Gastrocnemius medialis (tissue), 4 donors: Measurements from ENCODE around the gene FAM53A. TPM values are rescaled to one million over a fixed set of nuclear protein-coding genes. Genes with fewer than 3 reads are reported as not detected.
"Not testable (repeated sequence)": the region's sequence is repeated elsewhere in the genome, so short reads cannot be mapped to it uniquely, and the experiment has no call there.

ENCODE experiments used
- ATAC-seq, 2 donors: fragments of 150-250 bp; one replicate each; pipeline ENCODE4 v1.9.1; 2016
- DNase-seq, 2 donors: peaks; one replicate each; pipeline ENCODE4 v3.0.0-alpha.2; 2019
- H3K27ac ChIP-seq, 4 donors: fragments of 200-600 bp; sonication (generic); 1 replicate in 1 of 4; 2 replicates in 3 of 4; pipeline ENCODE4 v1.5.1; 2016 to 2018; ENCODE audit warnings: mild to moderate bottlenecking in 2 of 4, moderate library complexity in 1 of 4
- H3K27me3 ChIP-seq, 3 donors: fragments of 200-600 bp; sonication (generic) in 2 of 3; 1 replicate in 1 of 3; 2 replicates in 2 of 3; pipeline versions ENCODE4 v1.5.1 to v1.6.0; 2016 to 2019; ENCODE audit warnings: mild to moderate bottlenecking in 1 of 3, moderate library complexity in 1 of 3
- H3K36me3 ChIP-seq, 2 donors: fragments of 200-600 bp; sonication (generic) in 1 of 2; one replicate each; pipeline ENCODE4 v1.5.1; 2017 to 2018
- H3K4me1 ChIP-seq, 2 donors: fragments of 200-600 bp; sonication (generic) in 1 of 2; one replicate each; pipeline ENCODE4 v1.5.1; 2016 to 2017; ENCODE audit warnings: mild to moderate bottlenecking in 2 of 2
- H3K4me3 ChIP-seq, 4 donors: fragments of 200-600 bp; sonication (generic) in 3 of 4; 1 replicate in 1 of 4; 2 replicates in 3 of 4; pipeline ENCODE4 v1.5.1; 2016 to 2019; ENCODE audit warnings: mild to moderate bottlenecking in 2 of 4
- H3K9me3 ChIP-seq, 3 donors: fragments of 200-600 bp; sonication (generic) in 2 of 3; 1 replicate in 1 of 3; 2 replicates in 2 of 3; pipeline ENCODE4 v1.5.1; 2016 to 2019
- POLR2A ChIP-seq, 2 donors: fragments of 450-650 bp; IDR thresholded peaks; one replicate each; pipeline ENCODE4 v1.6.1; 2017; ENCODE audit warnings: antibody characterized with exemption in 2 of 2, mild to moderate bottlenecking in 2 of 2, moderate library complexity in 2 of 2
- in situ Hi-C, 4 donors: fragments of 200-750 bp; cut with MboI; loops; one replicate each; pipeline versions ENCODE4 v1.15.0 to v1.8.0; 2017; ENCODE audit warnings: low sequenced_read_pairs in 4 of 4
- intact Hi-C: fragments of 100-400 bp; cut with DNase I; formaldehyde crosslinking; loops from one replicate; pipeline ENCODE4 v1.15.1; 2023; ENCODE audit warnings: low total_unique reads
- total RNA-seq, 4 donors: library from RNA; depleted of rRNA; stranded (reverse); fragments of >200 nt; gene quantifications; one replicate each; pipeline versions ENCODE4 v1.1.0 to v1.2.3, GENCODE V29; 2016
- TF ChIP-seq, protein P1 (sequence below), 5 experiments: fragments of 450-650 bp in 3 of 5; fragments of 200-600 bp in 2 of 5; sonication (generic) in 2 of 5; IDR thresholded peaks in 4 of 5; conservative IDR thresholded peaks in 1 of 5; 1 replicate in 4 of 5; 2 replicates in 1 of 5; pipeline ENCODE4 v1.5.1; 2016 to 2019; ENCODE audit warnings: antibody characterized with exemption in 5 of 5, mild to moderate bottlenecking in 3 of 5, moderate library complexity in 3 of 5

FAM53A gene
- total RNA-seq, 4 donors from 2014 or later, result 1.8 to 5.2 (median 2.8) TPM

DNA sequence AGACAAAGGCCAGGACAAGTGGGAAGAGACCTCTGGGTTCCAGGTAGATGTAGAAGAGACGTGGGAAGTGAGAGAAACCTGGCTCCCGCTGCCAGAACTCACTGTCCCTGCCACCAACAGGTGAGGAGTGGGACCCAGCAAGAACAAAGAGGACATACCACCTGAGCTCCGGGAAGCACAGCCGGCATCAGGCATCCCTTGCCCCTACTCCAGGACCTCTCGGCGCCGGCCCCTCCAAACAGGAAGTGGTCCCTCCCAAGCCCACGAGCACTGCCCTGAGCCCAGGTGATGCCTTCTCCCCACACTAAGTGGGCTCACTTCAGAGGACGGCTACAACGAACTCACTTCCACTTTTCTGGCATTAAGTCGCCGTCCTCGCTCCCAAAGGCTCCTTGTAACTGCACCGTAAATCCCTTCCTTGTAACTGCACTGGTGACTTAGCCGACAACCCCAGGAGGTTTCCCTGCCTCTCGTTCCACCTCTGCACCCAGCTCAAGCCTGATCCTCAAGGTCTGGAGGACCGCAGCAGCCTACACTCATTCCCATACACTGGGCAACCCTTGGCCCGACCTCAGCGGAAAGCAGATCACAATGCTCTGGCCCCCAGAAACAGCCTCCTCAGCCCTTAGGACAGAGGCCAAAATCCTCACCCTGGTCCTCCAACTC, 8.8 kb downstream of the FAM53A start:
- TF ChIP-seq, protein P1, sequence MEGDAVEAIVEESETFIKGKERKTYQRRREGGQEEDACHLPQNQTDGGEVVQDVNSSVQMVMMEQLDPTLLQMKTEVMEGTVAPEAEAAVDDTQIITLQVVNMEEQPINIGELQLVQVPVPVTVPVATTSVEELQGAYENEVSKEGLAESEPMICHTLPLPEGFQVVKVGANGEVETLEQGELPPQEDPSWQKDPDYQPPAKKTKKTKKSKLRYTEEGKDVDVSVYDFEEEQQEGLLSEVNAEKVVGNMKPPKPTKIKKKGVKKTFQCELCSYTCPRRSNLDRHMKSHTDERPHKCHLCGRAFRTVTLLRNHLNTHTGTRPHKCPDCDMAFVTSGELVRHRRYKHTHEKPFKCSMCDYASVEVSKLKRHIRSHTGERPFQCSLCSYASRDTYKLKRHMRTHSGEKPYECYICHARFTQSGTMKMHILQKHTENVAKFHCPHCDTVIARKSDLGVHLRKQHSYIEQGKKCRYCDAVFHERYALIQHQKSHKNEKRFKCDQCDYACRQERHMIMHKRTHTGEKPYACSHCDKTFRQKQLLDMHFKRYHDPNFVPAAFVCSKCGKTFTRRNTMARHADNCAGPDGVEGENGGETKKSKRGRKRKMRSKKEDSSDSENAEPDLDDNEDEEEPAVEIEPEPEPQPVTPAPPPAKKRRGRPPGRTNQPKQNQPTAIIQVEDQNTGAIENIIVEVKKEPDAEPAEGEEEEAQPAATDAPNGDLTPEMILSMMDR (IDR thresholded peaks at IDR 0.05 in 4 of 5, conservative IDR thresholded peaks at IDR 0.05 in 1 of 5), result no peak
- TF ChIP-seq POLR2A (IDR thresholded peaks at IDR 0.05), result no peak
- ATAC-seq, result no peak
- no peak overlapping the region for H3K27ac ChIP-seq
- no peak overlapping the region for H3K4me3 ChIP-seq
- H3K27me3 ChIP-seq, result no peaks in the 10 kb centered on the region
- H3K9me3 ChIP-seq, result no peaks in the 10 kb centered on the region
- in situ Hi-C loops (no loop called here), intact Hi-C loops (no loop called here)
- no peak for DNase-seq
- H3K4me1 ChIP-seq, result no peaks in the 10 kb centered on the region
- no peaks in the 10 kb centered on the region for H3K36me3 ChIP-seq

GRCh38 chr4:1674682-1675081, 9.4 kb downstream of the FAM53A start:
- Histone ChIP-seq H3K9me3 (no peaks in the 10 kb centered on the region), H3K36me3 (no peaks in the 10 kb centered on the region), H3K4me3 (no peak overlapping the region), H3K27me3 (no peaks in the 10 kb centered on the region), H3K4me1 (no peaks in the 10 kb centered on the region), H3K27ac (no peak overlapping the region)
- TF ChIP-seq POLR2A (IDR thresholded peaks at IDR 0.05), result no peak
- TF ChIP-seq, protein P1 (IDR thresholded peaks at IDR 0.05 in 4 of 5, conservative IDR thresholded peaks at IDR 0.05 in 1 of 5), result no peak
- no peak for DNase-seq
- ATAC-seq, result no peak
- in situ Hi-C loops (no loop called here), intact Hi-C loops (no loop called here)

- ATAC-seq (no peak), DNase-seq (no peak)
Measured at GRCh38 chr4:1673671-1674070, 10.4 kb downstream of the FAM53A start.

DNA sequence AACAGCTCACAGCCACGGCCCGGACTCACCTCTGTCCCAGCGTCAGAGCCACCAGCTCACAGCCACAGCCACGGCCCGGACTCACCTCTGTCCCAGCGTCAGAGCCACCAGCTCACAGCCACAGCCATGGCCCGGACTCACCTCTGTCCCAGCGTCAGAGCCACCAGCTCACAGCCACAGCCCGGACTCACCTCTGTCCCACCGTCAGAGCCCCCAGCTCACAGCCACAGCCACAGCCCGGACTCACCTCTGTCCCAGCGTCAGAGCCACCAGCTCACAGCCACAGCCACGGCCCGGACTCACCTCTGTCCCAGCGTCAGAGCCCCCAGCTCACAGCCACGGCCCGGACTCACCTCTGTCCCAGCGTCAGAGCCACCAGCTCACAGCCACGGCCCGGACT, 13.1 kb downstream of the FAM53A start:
- H3K4me1 ChIP-seq, H3K27ac ChIP-seq, H3K27me3 ChIP-seq, H3K36me3 ChIP-seq, H3K4me3 ChIP-seq, DNase-seq, intact Hi-C loops, H3K9me3 ChIP-seq, in situ Hi-C loops, ATAC-seq: not testable (repeated sequence)

More at GRCh38 chr4:1673671-1674070, 10.4 kb downstream of the FAM53A start:
- intact Hi-C loops, result no loop called here
- no peaks in the 10 kb centered on the region for H3K9me3 ChIP-seq
- no peaks in the 10 kb centered on the region for H3K36me3 ChIP-seq
- TF ChIP-seq, protein P1 (IDR thresholded peaks at IDR 0.05 in 4 of 5, conservative IDR thresholded peaks at IDR 0.05 in 1 of 5), result no peak
- no peak for TF ChIP-seq POLR2A (IDR thresholded peaks at IDR 0.05)
- H3K4me1 ChIP-seq, result no peaks in the 10 kb centered on the region
- H3K27me3 ChIP-seq, result no peaks in the 10 kb centered on the region
- H3K4me3 ChIP-seq, result no peak overlapping the region
- in situ Hi-C loops, result no loop called here
- no peak overlapping the region for H3K27ac ChIP-seq

- ATAC-seq (no peak), DNase-seq (no peak)
- no peaks in the 10 kb centered on the region for H3K36me3 ChIP-seq
- no peak overlapping the region for H3K27ac ChIP-seq
- H3K9me3 ChIP-seq, result no peaks in the 10 kb centered on the region
- H3K27me3 ChIP-seq, result no peaks in the 10 kb centered on the region
- intact Hi-C loops (no loop called here), in situ Hi-C loops (no loop called here)
- no peaks in the 10 kb centered on the region for H3K4me1 ChIP-seq
- H3K4me3 ChIP-seq, result no peak overlapping the region
- no peak for TF ChIP-seq POLR2A (IDR thresholded peaks at IDR 0.05)
- TF ChIP-seq, protein P1 (IDR thresholded peaks at IDR 0.05 in 4 of 5, conservative IDR thresholded peaks at IDR 0.05 in 1 of 5), result no peak
Measured at GRCh38 chr4:1670279-1670678, 13.8 kb downstream of the FAM53A start.
